ENCODE data around the gene SHANK2. TPM values are rescaled to one million over a fixed set of nuclear protein-coding genes. Genes with fewer than 3 reads are reported as not detected.

The SHANK2 gene
- polyA plus RNA-seq, 1 donor (not counting 4 experiments of a cell fraction or from before 2014, with no cell fraction given): 0.22 TPM

DNA sequence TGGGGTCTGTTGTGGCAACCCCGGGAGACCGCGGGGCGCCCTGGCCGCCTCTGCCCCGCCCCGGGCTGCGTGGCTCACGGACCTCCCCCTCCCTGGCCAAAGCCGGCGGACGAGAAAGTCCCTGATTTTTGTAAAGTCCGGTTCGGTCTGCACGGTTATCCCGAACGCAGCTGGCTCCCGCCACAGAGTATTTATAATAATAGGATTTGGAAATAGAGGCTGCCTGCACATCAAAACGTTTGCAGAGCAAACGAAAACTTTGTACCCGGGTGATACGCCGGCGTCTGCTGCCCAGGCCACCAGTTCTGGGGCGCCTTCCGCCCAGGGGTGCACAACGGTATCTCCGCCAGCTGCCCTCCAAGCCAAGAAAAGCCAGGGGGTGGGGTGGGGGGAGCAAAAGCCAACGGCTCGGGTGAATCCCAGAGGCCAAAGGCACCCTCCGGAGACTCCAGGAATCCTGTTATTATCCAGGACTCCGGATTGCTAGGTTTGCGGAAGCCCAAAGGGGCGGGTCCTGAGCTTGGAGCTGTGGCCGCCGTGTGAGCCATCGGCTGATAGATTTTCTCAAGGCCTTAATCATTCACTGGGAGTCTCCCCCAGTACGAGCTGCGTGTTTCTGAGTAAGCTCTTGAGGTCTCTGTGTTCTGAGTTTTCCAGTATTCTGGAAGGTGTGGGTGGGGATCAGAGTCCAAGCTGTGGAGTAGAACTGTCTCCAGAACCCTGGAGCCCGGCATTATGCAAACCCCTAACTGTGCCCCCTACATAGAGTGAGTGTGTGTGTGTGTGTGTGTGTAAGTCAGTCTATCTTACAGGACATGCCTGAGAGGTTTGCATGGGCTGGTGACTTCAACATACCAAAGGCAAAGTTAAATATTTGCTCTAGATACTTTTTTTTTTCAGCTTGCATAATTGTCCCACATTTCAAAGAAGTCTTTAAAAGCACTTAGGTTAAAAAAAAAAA, 673 bp upstream of the SHANK2 start:
- Histone ChIP-seq H3K9me3 (ENCODE audit: control insufficient read depth, low read depth, low read length) (no peaks in the 10 kb centered on the region), H4K20me1 (ENCODE audit: control insufficient read depth, extremely low read depth, insufficient read depth, low read length) (no peaks in the 10 kb centered on the region), H3K27ac (ENCODE audit: control insufficient read depth, insufficient read depth, low read length) (no peak overlapping the region), H3K9ac (ENCODE audit: control insufficient read depth, extremely low read depth, insufficient read depth, low read length) (no peak overlapping the region), H3K79me2 (ENCODE audit: control insufficient read depth, insufficient read depth, low read length) (no peaks in the 10 kb centered on the region), H3K36me3 (ENCODE audit: control insufficient read depth in 2 of 2, extremely low read depth in 1 of 2, insufficient read depth in 2 of 2, low read length in 2 of 2) (no peaks in the 10 kb centered on the region), H3K27me3 (ENCODE audit: control insufficient read depth, extremely low read depth, insufficient read depth, low read length) (peaks cover 32% of the 10 kb centered on the region), H3K9me1 (ENCODE audit: control insufficient read depth, extremely low read depth, insufficient read depth, low read length) (no peaks in the 10 kb centered on the region), H3K4me1 (ENCODE audit: control insufficient read depth, extremely low read depth, insufficient read depth, low read length) (peaks cover 4% of the 10 kb centered on the region), H2AFZ (ENCODE audit: control insufficient read depth, low read length) (no peak overlapping the region), H3K4me2 (ENCODE audit: control insufficient read depth, extremely low read depth, insufficient read depth, low read depth, low read length) (peak overlapping the region; percentile 31), H3K4me3 (ENCODE audit: control insufficient read depth in 2 of 3, extremely low read depth in 1 of 3, insufficient read depth in 2 of 3, low read depth in 1 of 3, low read length in 3 of 3) (peak overlapping the region; percentile 12 to 58 (median 32))
- no peak for TF ChIP-seq CTCF (optimal IDR thresholded peaks at IDR 0.05 in 1 of 3, IDR thresholded peaks at IDR 0.05 in 1 of 3, conservative IDR thresholded peaks at IDR 0.05 in 1 of 3; ENCODE audit: extremely low read depth in 1 of 3, insufficient read depth in 2 of 3, low read length in 3 of 3)
- TF ChIP-seq EZH2 (IDR thresholded peaks at IDR 0.05; ENCODE audit: low read length): peak; percentile 40
- peak; percentile 28 for DNase-seq (ENCODE audit: low read depth, low spot score)
- no peak for FAIRE-seq
- dilution Hi-C loops (cut with MboI; ENCODE audit: extremely low pct_ligation_motif_present, low sequenced_read_pairs): no loop called here

- no peak for FAIRE-seq
- dilution Hi-C loops (cut with MboI; ENCODE audit: extremely low pct_ligation_motif_present, low sequenced_read_pairs): no loop called here
Observed at GRCh38 chr11:71251761-71252268, 562 bp downstream of the SHANK2 start.

More at GRCh38 chr11:71251761-71252268, 562 bp downstream of the SHANK2 start:
- Histone ChIP-seq H3K79me2 (ENCODE audit: control insufficient read depth, insufficient read depth, low read length) (no peaks in the 10 kb centered on the region), H2AFZ (ENCODE audit: control insufficient read depth, low read length) (peak overlapping the region; percentile 68), H3K9me1 (ENCODE audit: control insufficient read depth, extremely low read depth, insufficient read depth, low read length) (no peaks in the 10 kb centered on the region), H3K36me3 (ENCODE audit: control insufficient read depth in 2 of 2, extremely low read depth in 1 of 2, insufficient read depth in 2 of 2, low read length in 2 of 2) (no peaks in the 10 kb centered on the region), H4K20me1 (ENCODE audit: control insufficient read depth, extremely low read depth, insufficient read depth, low read length) (no peaks in the 10 kb centered on the region), H3K4me2 (ENCODE audit: control insufficient read depth, extremely low read depth, insufficient read depth, low read depth, low read length) (peak overlapping the region; percentile 90), H3K4me1 (ENCODE audit: control insufficient read depth, extremely low read depth, insufficient read depth, low read length) (peaks cover 4% of the 10 kb centered on the region), H3K4me3 (ENCODE audit: control insufficient read depth in 2 of 3, extremely low read depth in 1 of 3, insufficient read depth in 2 of 3, low read depth in 1 of 3, low read length in 3 of 3) (peak overlapping the region; percentile 58 to 73 (median 67)), H3K9me3 (ENCODE audit: control insufficient read depth, low read depth, low read length) (no peaks in the 10 kb centered on the region), H3K27me3 (ENCODE audit: control insufficient read depth, extremely low read depth, insufficient read depth, low read length) (peaks cover 32% of the 10 kb centered on the region), H3K27ac (ENCODE audit: control insufficient read depth, insufficient read depth, low read length) (no peak overlapping the region), H3K9ac (ENCODE audit: control insufficient read depth, extremely low read depth, insufficient read depth, low read length) (peak overlapping the region; percentile 67)
- no peak for DNase-seq (ENCODE audit: low read depth, low spot score)
- peak in 2 of 3 experiments; percentile 45 to 55 for TF ChIP-seq CTCF (optimal IDR thresholded peaks at IDR 0.05 in 1 of 3, IDR thresholded peaks at IDR 0.05 in 1 of 3, conservative IDR thresholded peaks at IDR 0.05 in 1 of 3; ENCODE audit: extremely low read depth in 1 of 3, insufficient read depth in 2 of 3, low read length in 3 of 3)
- peak; percentile 70 for TF ChIP-seq EZH2 (IDR thresholded peaks at IDR 0.05; ENCODE audit: low read length)
